RPMI7951 (cell line): Measurements from ENCODE around the gene EPHX1. TPM values are rescaled to one million over a fixed set of nuclear protein-coding genes. Genes with fewer than 3 reads are reported as not detected.

ENCODE experiments used
- total RNA-seq: library from RNA; depleted of rRNA; stranded (reverse); fragments of >200 nt; shearing (Covaris generic); gene quantifications from 2 replicates; pipeline ENCODE4 v1.2.3, GENCODE V29; 2014; rRNA removed

Gene EPHX1
- total RNA-seq, 1 experiment from 2014 or later = 25.5 TPM

Other genes with a start within 250 kb of the EPHX1 start
- 47.5 and 53.3 TPM in 2 replicates for gene ENAH, start 157.0 kb upstream of the EPHX1 start, total RNA-seq
- gene SRP9, start 32.3 kb upstream of the EPHX1 start, total RNA-seq = 513 and 555 TPM in 2 replicates
- gene TMEM63A, start 72.3 kb downstream of the EPHX1 start, total RNA-seq = 7.6 and 8.2 TPM in 2 replicates
- not detected in 2 replicates for gene LEFTY1, start 79.0 kb downstream of the EPHX1 start, total RNA-seq
- 31.2 and 38.9 TPM in 2 replicates for gene PYCR2, start 114.1 kb downstream of the EPHX1 start, total RNA-seq
- not detected in 2 replicates for gene LEFTY2, start 131.1 kb downstream of the EPHX1 start, total RNA-seq
- 10.5 and 14.0 TPM in 2 replicates for gene SDE2, start 189.2 kb downstream of the EPHX1 start, total RNA-seq